GM20431 (cell line): ENCODE data around the gene SLC38A3.
"Not testable (repeated sequence)": the region's sequence is repeated elsewhere in the genome, so short reads cannot be mapped to it uniquely, and the experiment has no call there.

Experiments used
- in situ Hi-C: fragments of 300-500 bp; cut with MseI, MboI; formaldehyde crosslinking; loops from one replicate; pipeline ENCODE4 v1.15.0; 2020; ENCODE audit warnings: low sequenced_read_pairs; ENCODE audit not compliant: unreplicated experiment

SLC38A3 gene

DNA sequence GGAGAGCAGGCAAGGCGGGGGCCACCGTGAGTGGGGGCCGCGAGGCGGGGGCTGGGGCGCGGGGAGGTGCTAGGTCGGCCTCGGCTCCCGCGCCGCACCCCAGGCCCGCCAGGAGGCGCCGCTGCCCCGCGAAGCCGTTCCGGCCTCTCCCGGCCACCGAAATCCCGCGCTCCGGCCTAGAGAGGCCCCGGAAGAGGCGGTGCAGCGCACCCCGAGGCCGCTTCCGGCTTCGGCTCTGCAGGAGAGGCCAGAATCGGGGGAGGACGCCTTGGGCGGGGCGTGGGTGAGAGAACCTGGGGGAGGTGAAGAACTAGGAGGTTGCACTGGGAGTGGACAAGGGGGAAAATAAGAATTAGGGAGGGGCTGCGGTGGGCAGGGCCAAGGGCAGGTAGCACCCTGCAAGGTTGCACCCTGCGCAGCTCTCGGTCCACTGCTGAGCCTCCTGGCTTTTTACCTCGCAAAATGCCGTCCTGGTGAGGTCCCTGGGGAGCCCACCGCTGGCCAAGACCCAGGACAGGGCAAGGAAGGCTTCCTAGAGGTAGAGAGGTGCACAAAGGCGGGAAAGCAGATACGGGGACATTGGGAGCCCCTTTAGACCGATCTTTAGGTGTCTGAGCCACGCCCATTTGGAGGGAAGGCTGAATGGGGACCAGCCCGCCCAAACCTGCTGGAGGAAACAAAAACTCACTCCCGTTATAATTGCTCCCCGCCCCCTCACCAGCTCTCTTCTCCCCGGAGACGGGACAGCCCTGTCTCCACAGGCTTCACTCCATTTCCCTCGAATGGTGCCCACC is 22.5 kb downstream of the SLC38A3 start:
- in situ Hi-C loops, result no loop called here

DNA sequence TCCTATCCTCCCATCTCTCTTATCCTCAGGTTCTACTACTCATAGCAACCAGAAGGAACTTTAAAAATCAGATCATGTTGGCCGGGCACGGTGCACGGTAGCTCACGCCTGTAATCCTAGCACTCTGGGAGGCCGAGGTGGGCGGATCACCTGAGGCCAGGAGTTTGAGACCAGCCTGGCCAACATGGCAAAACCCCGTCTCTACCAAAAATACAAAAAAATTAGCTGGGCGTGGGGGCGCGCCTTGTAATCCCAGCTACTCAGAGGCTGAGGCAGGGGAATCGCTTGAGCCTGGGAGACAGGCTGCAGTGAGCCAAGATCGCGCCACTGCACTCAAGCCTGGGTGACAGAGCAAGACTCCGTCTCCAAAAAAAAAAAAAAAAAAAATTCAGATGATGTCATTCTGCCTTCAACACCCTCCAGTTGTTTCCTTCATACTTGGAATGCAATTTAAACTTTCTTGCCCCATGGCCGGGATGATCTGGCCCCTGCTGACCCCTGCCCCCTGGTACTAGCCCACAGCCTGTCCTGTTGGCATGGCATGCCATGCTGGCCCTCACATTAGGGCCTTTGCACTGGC is 23.2 kb downstream of the SLC38A3 start:
- in situ Hi-C loops, result not testable (repeated sequence)

DNA sequence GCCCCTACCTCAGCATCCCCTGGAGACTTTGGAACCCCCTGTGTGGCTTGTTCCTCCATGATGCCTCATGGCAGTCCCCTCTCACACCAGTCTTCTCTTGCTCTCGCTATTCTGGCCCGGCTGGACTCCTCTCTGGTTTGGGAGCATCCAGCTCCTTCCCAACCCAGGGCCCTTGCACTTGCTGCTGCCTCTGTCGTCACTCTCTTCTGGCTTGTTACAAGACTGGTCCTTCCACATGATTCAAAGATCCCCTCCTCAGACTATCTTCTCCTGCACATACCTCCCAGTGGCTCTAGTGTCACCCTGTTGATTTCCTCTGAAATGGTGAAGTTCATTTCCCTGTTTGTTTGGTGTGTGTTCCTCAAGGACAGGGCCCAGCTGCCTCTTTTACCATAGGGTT is 24.4 kb downstream of the SLC38A3 start:
- in situ Hi-C loops, result no loop called here

DNA sequence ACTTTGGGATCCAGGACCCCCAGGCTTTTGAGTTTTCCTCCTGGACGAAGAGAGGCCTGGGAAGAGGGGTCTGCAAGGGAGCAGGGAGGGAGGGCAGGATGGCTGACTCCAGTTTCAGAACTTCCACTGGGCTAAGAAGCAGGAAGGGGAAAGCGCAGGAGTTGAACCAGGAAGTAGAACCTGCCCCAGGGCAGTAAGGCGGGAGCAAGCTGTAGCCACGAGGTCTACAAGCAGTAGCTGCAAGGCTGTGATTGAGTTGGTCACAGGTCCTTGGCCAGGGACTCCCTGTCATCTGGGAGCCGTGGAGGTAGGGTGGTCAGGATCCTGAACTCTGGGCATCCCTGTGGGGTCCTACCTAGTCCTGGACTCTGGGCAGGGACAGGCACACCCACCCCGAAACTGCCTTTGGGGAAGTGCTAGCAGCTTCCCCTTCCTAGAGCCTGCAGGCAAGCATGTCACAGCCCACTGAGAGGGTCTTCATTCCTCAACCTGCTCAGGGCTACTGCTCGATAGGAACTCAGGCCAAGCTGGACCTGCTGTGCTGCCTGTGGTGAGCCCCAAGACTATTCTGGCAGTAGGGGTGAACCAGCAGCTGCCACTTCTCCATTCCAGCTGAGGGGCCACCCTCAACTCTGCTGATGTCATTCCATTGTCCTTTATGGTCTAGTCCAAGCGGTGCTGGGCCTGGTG is 25.2 kb downstream of the SLC38A3 start:
- in situ Hi-C loops, result no loop called here

DNA sequence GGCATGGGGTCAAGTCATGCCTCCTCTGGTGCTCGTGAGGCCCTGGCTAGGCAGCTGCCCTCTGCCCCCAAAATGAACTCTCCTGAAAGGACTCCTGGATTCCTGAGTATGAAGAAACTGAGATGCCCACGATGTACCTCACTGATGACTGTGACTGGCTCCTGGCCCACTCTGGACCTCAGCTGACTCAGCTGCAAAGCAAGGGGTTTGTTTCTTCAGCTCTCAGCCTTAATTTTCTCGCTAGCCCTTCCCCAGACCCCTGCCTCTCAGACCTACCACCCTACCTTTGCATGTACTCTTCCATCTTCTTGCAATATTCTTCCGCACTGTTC is 25.7 kb downstream of the SLC38A3 start:
- in situ Hi-C loops, result no loop called here

DNA sequence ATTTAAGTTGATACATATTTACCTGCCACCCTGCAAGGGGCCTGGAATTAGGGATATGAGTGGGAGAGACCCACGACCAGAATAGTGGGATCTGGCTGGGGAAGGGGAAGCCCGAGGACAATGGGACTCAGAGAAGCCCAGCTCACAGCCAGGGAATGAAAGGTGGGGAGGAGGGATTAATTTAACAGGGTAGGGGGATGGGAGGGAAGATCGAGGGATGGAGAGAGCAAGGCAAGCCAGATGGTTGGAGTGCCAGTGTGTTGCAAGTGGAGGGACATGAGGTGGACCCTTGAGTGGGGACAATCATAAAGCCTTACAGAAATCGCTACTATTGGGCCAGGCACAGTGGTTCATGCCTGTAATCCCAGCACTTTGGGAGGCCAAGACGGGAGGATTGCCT is 26.5 kb downstream of the SLC38A3 start:
- in situ Hi-C loops, result no loop called here

DNA sequence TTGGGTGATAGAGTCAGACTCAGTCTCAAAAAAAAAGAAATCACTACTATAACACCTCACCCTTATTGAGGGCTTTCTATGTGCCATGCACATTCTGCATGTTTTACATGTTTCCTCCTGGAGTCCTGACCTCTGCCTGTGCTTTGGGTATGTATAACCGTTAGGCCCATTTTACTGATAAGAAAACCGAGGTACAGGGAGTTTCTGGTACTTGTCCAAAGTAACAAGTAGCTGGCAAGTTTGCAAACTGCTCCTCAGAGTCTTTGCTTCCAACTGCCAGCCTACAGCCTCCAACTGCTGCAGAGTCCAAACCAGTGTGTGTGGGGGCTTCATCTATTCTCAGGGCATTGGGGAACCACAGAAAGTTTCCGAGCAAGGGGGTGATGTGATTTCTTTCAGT is 27.2 kb downstream of the SLC38A3 start:
- in situ Hi-C loops, result no loop called here

DNA sequence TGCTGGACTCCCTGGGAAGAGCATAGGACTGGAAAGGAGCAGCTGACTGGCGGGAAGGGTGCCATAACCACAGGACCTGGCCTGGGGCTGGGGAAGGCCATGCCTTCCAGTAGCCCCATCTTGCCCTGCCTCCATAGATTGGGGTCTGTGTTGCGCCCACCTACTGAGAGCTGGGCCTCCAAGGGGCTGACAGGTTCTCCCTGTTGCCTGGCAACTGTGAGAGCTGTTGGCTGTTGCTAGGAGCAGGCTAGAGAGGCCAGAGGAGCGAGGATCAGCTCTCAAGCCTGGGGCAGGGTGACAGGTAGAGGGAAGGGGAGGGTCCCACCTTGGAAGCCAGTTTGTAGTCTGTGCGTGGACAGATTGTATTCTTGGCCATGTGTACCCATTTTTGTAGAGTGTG is 28.1 kb downstream of the SLC38A3 start:
- in situ Hi-C loops, result no loop called here

DNA sequence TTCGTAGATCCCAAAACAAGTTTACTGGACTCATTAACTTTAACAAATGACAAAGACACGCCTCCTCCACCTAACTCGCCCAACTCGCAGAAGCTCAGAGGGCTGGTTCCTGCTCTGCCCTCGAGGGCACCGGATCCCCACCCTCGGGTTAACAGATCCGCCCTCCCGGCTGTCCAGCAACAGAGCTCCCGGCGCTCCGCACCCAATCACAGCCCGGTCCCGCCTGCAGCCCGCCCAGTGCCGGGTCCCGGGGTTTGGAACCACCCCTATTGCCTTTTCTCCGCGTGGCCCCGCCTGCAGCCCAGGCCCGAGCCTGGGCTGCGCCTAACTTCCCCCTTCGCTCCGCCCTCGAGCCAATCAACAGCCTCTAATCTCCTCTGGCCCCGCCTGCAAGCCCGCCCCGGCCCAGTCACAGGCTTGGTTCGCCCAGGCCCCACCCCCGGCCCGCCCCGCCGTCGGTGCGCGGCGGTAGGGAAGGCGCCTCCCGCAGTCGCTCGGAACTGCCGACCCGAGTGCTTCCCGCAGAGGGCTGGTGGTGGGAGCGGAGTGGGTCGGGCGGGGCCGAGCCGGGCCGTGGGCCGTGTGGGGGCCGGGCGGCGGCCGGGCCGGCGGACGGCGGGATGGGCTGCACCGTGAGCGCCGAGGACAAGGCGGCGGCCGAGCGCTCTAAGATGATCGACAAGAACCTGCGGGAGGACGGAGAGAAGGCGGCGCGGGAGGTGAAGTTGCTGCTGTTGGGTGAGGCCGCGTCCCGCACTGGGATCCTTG is 30.8 kb downstream of the SLC38A3 start, which contains the start of gene GNAI2:
GNAI2 (plus strand) TSS at position 489 of the 768 bp plus-strand sequence; CDS start at position 621, 132 bp downstream.
- in situ Hi-C loops, result no loop called here

DNA sequence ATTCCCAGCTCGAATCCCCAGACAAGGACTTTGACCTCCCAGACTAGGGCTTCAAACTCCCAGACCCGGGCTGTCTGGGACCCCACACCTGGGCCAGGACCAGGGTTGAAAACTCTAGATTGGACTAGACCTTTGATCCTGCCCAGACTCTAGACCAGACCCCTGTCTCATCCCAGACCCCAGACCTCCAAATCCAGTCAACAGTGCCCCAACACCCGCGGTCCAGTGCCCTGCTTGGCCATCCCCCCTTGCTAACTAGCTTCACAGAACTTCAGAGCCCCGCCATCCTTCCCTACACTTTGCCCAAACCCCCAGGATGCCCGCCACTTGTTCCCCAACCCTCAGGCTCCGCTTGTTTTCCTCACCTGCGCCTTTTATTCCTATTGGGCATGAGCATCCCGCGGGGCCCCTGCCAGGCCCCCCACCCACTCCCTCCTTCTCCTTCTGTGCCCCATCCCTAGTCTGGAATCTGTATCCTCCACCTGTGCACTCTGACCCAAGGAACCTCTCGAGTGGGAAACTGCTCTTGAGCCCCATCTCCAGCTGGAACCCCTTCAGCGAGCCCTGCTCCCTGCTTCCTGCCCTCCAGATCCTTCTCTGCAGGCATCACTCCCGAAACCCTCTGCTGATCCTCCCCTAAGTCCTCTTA is 31.5 kb downstream of the SLC38A3 start:
- in situ Hi-C loops, result no loop called here

DNA sequence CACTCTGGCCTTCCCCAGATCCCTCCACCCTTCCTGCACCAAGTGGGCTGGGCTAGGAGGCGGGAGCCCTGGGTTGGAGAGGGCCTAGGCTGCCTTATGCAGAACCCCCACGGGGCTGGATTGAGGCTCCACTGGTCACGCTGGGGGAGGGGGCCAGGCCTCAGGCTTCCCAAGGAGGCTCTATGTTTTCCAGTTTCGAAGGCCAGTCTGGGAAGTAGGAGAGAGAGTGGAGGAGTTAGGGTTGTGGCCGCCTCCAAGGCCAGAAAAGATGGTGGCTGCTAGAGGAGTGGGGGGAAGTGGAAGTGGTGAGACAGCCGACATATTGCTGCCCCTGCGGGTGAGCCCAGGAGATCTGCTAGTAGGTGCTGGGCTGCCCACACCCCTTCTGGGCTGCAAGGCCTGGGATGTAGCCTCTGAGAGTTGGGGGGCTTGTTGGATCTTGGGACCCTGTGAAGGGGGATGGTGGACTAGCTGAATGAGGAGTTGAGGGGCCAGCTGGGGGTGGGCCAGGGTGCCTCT is 32.1 kb downstream of the SLC38A3 start:
- in situ Hi-C loops, result no loop called here

DNA sequence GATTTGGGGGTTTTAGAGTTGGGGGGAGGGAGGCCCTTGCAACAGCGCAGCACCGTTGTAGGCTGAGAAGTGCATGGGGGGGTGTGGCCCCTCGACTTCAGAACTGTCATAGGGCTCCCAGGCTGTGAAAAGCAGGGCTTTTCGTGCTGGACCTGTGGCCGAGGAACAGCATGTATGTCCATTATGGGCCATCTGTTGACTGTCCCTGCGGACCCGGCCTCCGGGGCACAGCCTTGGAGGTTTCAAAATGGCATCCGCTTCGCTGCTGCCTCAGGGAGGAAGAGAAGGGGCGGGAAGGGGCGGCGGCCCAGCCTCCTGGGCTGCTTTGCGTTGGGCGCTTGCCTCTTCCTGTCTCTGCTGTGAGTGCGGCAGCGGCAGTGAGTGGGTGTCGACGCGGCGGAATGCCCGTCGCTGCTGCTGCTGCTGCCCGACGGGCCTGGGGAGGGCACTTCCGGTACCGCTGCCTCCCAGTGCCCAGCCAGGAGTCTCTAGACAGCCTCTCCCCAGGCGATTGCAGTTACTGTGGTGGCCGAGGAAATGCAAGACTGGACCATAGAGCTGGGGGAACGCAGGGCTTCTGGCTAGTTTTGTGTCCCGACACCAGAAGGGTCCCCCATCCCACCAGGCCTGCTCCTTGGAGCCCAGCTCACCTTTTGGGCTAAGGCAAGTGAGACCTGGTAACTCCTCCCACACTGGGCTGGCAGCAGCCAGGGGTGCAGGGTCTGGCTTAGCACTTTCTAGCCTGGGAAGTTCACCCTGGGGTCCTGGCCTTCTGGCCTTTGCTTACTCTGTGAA is 32.9 kb downstream of the SLC38A3 start:
- in situ Hi-C loops, result no loop called here

DNA sequence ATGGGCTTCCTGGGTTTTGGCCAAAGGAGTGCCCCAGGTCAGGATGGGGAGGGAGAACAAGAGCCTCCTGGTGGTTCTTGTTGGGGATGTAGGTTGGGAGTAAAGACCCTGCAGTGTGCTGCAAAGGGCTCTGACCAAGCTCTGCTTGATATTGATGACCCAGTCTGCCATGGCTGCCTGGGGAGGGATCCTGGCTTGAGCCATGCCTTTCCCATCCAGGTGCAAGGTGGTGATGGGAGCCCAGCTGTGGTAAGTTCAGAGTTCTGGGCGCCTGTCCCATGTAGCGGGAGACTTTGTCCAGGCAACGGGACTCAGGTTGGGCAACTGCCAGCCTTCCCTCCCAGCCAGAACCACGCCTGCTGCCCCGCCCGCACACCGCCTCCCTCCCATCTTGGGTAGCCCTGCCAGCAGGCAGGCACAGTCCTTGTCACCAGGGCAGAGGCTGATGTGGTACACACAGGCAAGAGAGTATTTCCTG is 33.5 kb downstream of the SLC38A3 start:
- in situ Hi-C loops, result no loop called here

DNA sequence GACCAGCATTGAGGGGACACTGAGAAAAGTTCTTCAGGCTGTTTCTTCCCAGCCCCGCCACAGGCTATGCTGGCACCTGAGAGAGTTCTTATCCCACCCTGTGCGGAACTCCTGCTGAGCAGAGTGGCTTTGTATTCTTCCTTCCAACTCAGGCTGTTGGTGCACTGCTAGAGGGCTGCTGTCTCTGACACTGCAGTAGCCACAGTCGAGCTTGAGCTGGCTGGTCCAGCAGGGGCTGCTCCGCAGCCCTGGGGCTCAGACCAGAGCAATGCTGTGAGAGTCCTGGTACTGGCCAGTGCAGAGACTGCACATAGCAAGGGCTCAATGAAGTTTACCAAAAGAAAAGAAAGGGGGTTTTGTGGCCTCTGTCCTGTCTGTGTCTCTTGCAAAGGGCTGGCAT is 34.6 kb downstream of the SLC38A3 start:
- in situ Hi-C loops, result no loop called here

DNA sequence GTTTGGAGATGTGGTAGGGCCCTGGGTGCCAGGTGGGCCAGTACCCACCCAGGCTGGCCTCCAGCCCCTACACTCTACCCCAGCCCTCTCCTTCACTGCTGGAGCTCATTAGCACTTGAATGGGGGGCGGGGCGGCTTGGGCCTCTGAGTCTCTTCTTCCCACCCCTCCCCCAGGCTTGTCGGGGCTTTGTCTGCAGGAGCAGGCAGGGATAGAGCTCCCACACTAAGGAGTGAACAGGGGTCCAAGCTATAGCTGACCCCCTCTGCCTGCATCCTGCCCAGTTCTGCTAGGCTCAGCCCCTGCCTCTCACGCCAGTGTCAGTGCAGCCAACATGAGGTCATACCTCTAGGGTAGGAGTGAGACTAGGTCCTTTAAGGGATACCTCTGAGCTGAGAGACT is 36.1 kb downstream of the SLC38A3 start:
- in situ Hi-C loops, result no loop called here

DNA sequence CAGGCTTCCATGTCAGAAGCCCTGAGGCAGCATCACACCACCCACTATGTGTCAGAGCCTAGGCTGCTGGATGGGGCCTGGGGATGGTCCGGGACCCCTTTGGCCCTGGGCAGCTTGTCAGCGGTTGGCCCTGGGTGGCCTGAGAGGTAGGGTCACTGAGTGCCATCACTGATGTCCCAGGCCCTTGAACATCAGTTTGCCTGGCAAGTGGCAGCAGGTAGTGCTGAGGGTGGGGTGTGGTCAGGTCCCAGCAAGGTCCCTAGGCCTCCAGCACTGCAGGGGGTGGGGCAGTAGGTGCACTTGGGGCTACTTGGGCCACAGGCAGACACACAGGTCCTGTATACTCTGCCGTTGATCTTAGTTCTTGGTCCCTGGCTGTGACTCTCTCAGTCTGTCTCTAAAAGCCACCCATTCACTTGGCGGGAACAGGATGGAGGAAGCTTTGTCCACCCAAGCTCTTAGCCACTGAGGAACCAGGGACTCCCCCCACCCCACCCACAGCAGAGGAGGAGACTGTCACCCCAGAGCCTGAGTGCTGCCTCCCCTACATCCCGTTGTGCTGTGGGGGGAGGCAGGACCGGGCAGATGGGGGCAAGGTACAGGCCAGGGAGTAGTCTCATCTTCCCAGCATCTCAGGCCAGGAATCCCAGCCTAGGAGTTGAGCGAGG is 36.8 kb downstream of the SLC38A3 start:
- in situ Hi-C loops, result no loop called here

DNA sequence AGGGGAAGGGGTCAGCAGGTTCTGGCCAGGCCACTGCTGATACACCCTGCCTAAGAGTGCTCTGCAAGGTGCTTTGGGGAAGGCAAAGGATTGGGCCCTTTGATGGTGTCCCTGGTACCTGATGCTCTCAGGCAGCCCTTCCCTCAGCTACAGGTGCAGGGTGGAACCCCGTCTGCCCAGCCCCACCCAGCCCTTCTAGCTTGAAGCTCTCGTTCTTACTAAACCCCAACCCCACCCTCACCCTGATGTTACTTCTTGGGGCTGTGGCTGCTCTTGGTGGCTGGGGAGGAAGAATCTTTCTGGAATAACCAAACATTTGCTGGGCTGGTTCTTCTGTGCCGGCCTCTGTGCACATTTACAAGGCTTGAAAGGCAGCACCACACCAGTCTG is 37.3 kb downstream of the SLC38A3 start:
- in situ Hi-C loops, result no loop called here

DNA sequence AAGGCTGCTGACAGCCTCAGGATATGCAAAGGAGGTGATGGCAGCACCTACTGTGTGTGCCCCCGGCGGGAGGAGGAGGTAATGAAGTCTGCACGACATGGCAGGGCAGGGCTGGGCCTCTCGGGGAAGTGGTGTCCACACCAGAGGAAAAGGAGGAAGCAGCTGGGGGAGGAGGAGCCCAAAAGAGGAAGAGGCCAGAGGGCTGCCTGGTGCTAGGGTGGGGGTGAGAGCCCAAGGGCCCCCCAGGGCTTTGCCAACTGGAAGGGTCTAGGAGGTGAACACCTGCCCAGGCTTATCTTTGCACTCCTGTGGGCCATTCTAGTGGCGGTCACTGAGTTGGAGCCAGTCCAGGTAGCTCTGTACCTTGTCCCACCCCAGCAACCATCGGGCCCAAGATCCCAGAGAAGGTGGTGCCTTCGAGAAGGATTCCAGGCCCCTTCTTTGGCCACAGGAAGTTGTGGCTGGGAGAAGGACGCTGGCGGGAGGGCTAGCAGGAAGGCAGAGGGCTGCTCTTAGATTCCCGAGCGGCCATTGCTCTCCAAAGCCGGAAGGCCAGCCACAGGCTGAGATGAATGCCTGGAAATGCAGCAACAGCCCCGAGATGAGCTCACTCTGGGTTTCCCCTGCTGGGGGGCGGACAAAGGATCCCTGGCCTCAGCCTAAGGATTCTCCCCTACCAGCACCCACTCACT is 37.9 kb downstream of the SLC38A3 start:
- in situ Hi-C loops, result no loop called here
